Measurements from ENCODE around the gene SMIM44. TPM values are rescaled to one million over a fixed set of nuclear protein-coding genes. Genes with fewer than 3 reads are reported as not detected.

SMIM44 gene
- total and polyA plus RNA-seq, 9 of the 15 experiments (the other 6 are each of a cell fraction or from before 2014, with no cell fraction given), result not detected

GRCh38 chr19:3505598-3506383 lies 22.6 kb upstream of the SMIM44 start, which contains the start of gene FZR1 (continued):
- TF ChIP-seq HDAC1 (IDR thresholded peaks at IDR 0.05) (peak in 1 of 2 experiments; percentile 98; a peak in 2 of 4 replicates), ELF4 (CRISPR knock-in tag; IDR thresholded peaks at IDR 0.05) (peak; percentile 60; the same call in 1 of the 2 replicates), MTA1 (IDR thresholded peaks at IDR 0.05; ENCODE audit: borderline replicate concordance) (peak; percentile 45; the same call in 1 of the 2 replicates), JUND (IDR thresholded peaks at IDR 0.05; ENCODE audit: borderline replicate concordance, low read depth, low read length) (peak; percentile 21; the same call in 1 of the 2 replicates), JUND (tag; IDR thresholded peaks at IDR 0.05; ENCODE audit: borderline replicate concordance, low read depth, low read length) (peak; percentile 13; the same call in 1 of the 3 replicates), CBX1 (IDR thresholded peaks at IDR 0.05; ENCODE audit: low read depth) (no peak), NFRKB (IDR thresholded peaks at IDR 0.05; ENCODE audit: low read depth) (peak; percentile 83), ATF2 (CRISPR knock-in tag; IDR thresholded peaks at IDR 0.05) (no peak), ZNF274 (IDR thresholded peaks at IDR 0.05; ENCODE audit: borderline replicate concordance, low read depth, low read length) (no peak), DDX20 (tag; IDR thresholded peaks at IDR 0.05; ENCODE audit: low read depth) (no peak), HDAC8 (tag; IDR thresholded peaks at IDR 0.05) (no peak), ZFX (CRISPR knock-in tag; IDR thresholded peaks at IDR 0.05) (no peak), NR2C2 (CRISPR knock-in tag; IDR thresholded peaks at IDR 0.05) (no peak), NR2C2 (tag; IDR thresholded peaks at IDR 0.05) (peak; percentile 48; the same call in 1 of the 2 replicates), ZNF347 (CRISPR knock-in tag; IDR thresholded peaks at IDR 0.05; ENCODE audit: low read depth) (no peak), EP300 (IDR thresholded peaks at IDR 0.05; ENCODE audit: low read length) (peak; percentile 31; the same call in 1 of the 2 replicates)
- TF ChIP-seq, protein P1, sequence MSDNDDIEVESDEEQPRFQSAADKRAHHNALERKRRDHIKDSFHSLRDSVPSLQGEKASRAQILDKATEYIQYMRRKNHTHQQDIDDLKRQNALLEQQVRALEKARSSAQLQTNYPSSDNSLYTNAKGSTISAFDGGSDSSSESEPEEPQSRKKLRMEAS (CRISPR knock-in tag; IDR thresholded peaks at IDR 0.05), result peak; percentile 75
- TF ChIP-seq, protein P2, sequence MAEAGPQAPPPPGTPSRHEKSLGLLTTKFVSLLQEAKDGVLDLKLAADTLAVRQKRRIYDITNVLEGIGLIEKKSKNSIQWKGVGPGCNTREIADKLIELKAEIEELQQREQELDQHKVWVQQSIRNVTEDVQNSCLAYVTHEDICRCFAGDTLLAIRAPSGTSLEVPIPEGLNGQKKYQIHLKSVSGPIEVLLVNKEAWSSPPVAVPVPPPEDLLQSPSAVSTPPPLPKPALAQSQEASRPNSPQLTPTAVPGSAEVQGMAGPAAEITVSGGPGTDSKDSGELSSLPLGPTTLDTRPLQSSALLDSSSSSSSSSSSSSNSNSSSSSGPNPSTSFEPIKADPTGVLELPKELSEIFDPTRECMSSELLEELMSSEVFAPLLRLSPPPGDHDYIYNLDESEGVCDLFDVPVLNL (CRISPR knock-in tag; IDR thresholded peaks at IDR 0.05; ENCODE audit: low read depth), result peak; percentile 88; the same call in 1 of the 2 replicates
- TF ChIP-seq, protein P3, sequence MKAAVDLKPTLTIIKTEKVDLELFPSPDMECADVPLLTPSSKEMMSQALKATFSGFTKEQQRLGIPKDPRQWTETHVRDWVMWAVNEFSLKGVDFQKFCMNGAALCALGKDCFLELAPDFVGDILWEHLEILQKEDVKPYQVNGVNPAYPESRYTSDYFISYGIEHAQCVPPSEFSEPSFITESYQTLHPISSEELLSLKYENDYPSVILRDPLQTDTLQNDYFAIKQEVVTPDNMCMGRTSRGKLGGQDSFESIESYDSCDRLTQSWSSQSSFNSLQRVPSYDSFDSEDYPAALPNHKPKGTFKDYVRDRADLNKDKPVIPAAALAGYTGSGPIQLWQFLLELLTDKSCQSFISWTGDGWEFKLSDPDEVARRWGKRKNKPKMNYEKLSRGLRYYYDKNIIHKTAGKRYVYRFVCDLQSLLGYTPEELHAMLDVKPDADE (conservative IDR thresholded peaks at IDR 0.05; ENCODE audit: control insufficient read depth, low read depth, low read length), result peak; percentile 74; the same call in 1 of the 2 replicates
- TF ChIP-seq, protein P4, sequence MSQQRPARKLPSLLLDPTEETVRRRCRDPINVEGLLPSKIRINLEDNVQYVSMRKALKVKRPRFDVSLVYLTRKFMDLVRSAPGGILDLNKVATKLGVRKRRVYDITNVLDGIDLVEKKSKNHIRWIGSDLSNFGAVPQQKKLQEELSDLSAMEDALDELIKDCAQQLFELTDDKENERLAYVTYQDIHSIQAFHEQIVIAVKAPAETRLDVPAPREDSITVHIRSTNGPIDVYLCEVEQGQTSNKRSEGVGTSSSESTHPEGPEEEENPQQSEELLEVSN (IDR thresholded peaks at IDR 0.05; ENCODE audit: borderline replicate concordance in 1 of 2, extremely low read depth in 1 of 2, insufficient read depth in 1 of 2, insufficient read length in 1 of 2, low read depth in 1 of 2, low read length in 1 of 2, poor library complexity in 1 of 2, severe bottlenecking in 1 of 2), result peak; percentile 25 to 30

Measured in K562 (cell line).